ENCODE results near the gene SORCS2.

DNA sequence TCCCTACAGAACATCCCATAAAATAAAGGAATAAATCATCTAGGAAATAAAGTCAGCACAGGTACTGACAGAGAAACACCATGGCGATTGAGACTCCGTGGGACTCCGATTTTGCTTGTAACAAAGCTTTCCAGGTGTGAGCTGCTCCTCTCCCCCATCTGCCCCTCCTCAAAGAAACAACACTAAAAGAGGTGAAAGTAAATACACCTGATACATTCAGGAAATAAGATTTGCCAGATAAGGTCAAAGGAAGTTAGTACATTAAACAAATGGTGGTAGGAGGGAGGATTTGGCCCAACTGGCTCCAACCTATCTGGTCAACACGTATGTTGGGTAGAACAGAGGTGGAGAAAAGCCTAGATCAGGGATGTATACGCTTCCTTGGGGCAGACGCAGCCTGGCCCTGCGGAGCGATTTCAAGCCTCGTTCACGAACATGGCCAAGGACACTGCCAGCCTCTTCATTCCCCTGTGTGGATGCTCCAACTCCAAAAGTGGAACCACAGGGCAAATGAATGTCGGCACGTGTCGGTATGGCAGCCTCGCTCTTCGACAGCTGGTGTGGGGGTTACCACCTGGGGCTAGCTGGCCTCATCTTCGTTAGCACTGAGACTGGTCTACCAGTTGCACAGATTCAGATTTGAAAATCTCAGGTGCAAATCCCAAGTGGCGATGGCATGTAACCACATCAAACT lies 584.8 kb downstream of the SORCS2 start:
- TF ChIP-seq, protein P1, sequence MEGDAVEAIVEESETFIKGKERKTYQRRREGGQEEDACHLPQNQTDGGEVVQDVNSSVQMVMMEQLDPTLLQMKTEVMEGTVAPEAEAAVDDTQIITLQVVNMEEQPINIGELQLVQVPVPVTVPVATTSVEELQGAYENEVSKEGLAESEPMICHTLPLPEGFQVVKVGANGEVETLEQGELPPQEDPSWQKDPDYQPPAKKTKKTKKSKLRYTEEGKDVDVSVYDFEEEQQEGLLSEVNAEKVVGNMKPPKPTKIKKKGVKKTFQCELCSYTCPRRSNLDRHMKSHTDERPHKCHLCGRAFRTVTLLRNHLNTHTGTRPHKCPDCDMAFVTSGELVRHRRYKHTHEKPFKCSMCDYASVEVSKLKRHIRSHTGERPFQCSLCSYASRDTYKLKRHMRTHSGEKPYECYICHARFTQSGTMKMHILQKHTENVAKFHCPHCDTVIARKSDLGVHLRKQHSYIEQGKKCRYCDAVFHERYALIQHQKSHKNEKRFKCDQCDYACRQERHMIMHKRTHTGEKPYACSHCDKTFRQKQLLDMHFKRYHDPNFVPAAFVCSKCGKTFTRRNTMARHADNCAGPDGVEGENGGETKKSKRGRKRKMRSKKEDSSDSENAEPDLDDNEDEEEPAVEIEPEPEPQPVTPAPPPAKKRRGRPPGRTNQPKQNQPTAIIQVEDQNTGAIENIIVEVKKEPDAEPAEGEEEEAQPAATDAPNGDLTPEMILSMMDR (IDR thresholded peaks at IDR 0.05) = no peak
- TF ChIP-seq TCF7L2 (IDR thresholded peaks at IDR 0.05; ENCODE audit: low read depth, low read length) = no peak
- TF ChIP-seq SIN3A (IDR thresholded peaks at IDR 0.05; ENCODE audit: borderline replicate concordance, insufficient read depth, low read depth, low read length) = no peak

Data from Panc1 (cell line).